ENCODE measurements around the gene TCF3.

DNA sequence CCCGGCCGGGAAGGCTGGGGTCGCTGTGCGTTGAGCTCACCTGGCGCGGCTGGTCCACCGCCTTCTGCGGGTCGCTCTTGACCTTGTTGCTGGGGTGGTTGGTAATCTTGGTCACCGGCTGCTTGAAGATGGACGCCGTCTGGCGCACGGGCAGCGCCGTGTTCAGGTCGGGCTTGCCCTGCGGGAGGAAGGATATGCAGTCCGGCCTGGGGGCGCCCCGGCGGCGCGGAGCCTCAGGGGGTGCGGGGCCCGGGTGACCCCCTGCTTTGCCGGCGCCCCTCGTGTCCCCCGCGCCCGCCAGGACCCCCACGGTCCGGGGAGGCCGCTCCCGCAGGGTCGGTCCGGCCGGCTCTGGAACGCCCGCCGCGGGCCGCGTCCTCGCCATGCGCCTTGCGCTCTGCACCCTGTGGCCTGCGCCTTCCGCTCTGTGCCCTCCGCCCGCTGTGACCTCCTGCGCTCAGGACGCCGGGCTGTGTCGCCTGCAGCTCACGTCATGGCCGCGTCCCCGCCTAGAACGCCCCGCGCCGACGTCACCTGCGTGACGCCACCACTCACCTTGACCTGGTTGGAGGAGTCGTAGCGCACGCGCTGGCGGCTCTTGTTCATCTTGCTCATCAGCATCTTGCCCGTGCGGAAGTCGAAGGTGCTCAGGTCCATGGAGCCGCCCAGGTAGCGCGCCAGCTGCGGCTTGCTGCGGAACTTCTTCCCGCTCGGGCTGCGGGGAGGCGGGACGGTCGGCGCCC is 67.7 kb downstream of the TCF3 start:
- no peak for TF ChIP-seq EP300 (IDR thresholded peaks at IDR 0.05; ENCODE audit: borderline replicate concordance in 1 of 2, low read depth in 2 of 2, low read length in 2 of 2)
- no peak for TF ChIP-seq EZH2 (IDR thresholded peaks at IDR 0.05; ENCODE audit: low read depth, low read length, severe bottlenecking)
- no peak for TF ChIP-seq SUZ12 (IDR thresholded peaks at IDR 0.05; ENCODE audit: low read length)
- no peak for TF ChIP-seq SIRT6 (IDR thresholded peaks at IDR 0.05; ENCODE audit: low read length)
- no peak for TF ChIP-seq SP4 (IDR thresholded peaks at IDR 0.05; ENCODE audit: low read length)
- TF ChIP-seq POLR2A (IDR thresholded peaks at IDR 0.05; ENCODE audit: control extremely low read depth in 1 of 2, low read depth in 2 of 2, low read length in 2 of 2) = no peak

Data from H1 (cell line).